ENCODE measurements around the gene RPS6KA2. TPM values are rescaled to one million over a fixed set of nuclear protein-coding genes. Genes with fewer than 3 reads are reported as not detected.

Gene RPS6KA2
- 18.5 and 20.6 TPM in 2 replicates for total RNA-seq (2021)
- Bru-seq, nascent RNA = percentile 48 among the genes with signal in this experiment
- BruChase-seq, experiment 1, labeled RNA remaining after a 2-hour chase = percentile 45 among the genes with signal in this experiment
- percentile 48 among the genes with signal in this experiment for BruChase-seq, experiment 2, labeled RNA remaining after a 6-hour chase
- long read RNA-seq, full-length matches to known transcripts = 12 of 24 reads
- long read RNA-seq, partial matches to known transcripts = 1 of 24 reads
- long read RNA-seq, other reads (novel, unspliced or antisense) = 11 of 24 reads

DNA sequence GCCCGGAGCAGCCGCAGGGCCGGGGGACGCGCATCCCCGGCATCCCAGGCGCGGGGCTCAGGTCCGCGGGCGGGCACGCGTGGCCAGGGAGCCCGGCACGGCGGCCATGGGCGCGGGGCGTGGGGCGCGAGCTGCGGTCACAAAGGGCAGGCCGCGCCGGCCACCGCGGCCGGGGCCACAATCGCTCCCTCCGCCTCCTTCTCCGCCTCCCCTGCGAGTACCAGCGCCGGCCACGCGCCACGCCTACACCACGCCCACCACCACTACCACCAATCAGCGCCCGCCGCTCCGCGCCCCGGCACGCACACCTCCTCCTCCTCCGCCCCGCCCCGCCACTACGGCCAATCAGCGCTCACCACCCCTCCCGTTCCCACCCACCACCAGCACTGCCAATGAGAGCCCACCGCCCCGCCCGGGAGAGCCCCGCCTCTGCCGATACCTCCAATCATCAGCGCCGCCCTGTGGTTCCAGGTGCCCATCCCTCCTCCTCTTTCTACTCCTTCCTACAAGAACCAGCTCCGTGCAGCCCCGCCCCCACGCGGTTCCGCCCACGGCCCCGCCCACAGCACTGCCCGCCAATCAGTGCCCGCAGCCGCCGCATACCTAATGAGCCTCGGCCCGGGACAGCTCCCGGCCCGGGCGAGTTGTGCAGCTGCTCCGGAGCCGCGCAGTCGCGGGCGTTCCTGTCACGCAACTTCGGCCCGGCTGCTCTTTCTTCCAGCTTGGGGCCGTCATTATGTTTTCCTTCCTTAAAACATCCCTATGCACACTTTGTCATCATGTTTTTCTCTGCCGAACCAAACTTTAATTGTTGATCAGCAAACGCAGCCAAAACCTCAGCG lies at the start of gene RPS6KA2:
TSS of gene RPS6KA2 (minus strand) at position 219 of the 842 bp plus-strand sequence. CDS start 232 bp downstream, outside the sequence.
- POLR2A ChIA-PET (ENCODE audit: unreplicated experiment) = interaction anchor here (0.6 to 0.8 kb wide), 7 partner anchors 16 to 112 kb away, joined by 3 to 57 read pairs (median 7); no protein-coding TSS in a partner anchor

DNA sequence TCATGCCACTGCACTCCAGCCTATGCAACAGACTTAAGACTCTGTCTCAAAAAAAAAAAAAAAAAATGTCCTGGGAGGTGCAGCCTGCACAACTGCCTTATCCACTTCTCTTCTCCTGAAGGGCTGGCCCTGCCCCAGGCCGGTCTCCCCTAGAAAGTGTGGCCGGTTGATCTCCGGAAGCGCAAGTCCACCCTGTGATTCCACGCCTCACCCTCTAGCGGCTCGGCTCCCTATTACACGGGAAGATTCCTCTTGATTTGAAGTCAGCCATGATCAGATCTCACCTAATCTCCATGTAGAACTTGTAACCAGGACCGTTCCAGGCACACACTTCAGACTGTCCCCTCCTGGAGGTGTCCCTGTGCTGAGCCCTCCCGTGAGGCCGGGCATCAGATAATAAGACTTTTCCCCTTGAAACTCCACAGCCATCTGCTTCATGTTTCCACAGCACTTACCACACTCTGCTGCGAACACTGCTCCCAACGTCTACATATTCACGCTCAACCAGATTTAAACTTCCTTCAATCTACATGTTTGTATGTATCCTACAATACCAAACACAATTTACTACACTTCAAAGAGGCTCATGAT lies 49.3 kb upstream of the RPS6KA2 start:
- ChIA-PET POLR2A (ENCODE audit: unreplicated experiment) (no interaction called here), CTCF (no interaction called here)
- no TSS peak for BruUV-seq (replicated peaks)
- H3K27ac ChIP-seq = peak overlapping the region; percentile 15; the same call in 1 of the 2 replicates
- no peaks in the 10 kb centered on the region for H3K9me3 ChIP-seq (ENCODE audit: insufficient read depth, low read depth)
- H3F3A ChIP-seq (ENCODE audit: insufficient read depth, low read depth) = peaks cover 10% of the 10 kb centered on the region; the same call in 1 of the 2 replicates
- H3K27me3 ChIP-seq (ENCODE audit: insufficient read depth, low read depth) = no peaks in the 10 kb centered on the region
- DNase-seq = no peak
- H4K20me1 ChIP-seq (ENCODE audit: insufficient read depth) = no peaks in the 10 kb centered on the region
- no peak overlapping the region for H2AFZ ChIP-seq
- H3K4me3 ChIP-seq = no peak overlapping the region; the same call in 1 of the 2 replicates
- TF ChIP-seq, protein P1, sequence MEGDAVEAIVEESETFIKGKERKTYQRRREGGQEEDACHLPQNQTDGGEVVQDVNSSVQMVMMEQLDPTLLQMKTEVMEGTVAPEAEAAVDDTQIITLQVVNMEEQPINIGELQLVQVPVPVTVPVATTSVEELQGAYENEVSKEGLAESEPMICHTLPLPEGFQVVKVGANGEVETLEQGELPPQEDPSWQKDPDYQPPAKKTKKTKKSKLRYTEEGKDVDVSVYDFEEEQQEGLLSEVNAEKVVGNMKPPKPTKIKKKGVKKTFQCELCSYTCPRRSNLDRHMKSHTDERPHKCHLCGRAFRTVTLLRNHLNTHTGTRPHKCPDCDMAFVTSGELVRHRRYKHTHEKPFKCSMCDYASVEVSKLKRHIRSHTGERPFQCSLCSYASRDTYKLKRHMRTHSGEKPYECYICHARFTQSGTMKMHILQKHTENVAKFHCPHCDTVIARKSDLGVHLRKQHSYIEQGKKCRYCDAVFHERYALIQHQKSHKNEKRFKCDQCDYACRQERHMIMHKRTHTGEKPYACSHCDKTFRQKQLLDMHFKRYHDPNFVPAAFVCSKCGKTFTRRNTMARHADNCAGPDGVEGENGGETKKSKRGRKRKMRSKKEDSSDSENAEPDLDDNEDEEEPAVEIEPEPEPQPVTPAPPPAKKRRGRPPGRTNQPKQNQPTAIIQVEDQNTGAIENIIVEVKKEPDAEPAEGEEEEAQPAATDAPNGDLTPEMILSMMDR (conservative IDR thresholded peaks at IDR 0.05) = no peak
- TF ChIP-seq EZH2 (IDR thresholded peaks at IDR 0.05; ENCODE audit: low read depth) = no peak
- H3K4me2 ChIP-seq = peak overlapping the region; percentile 73; the same call in 1 of the 2 replicates
- H3K9me2 ChIP-seq (ENCODE audit: insufficient read depth) = no peaks in the 10 kb centered on the region
- H3K4me1 ChIP-seq (replicated peaks; ENCODE audit: insufficient read depth) = peaks cover 38% of the 10 kb centered on the region
- intact Hi-C loops (cut with micrococcal nuclease; ENCODE audit: unreplicated experiment) = no loop called here
- H3K79me2 ChIP-seq (ENCODE audit: low read depth) = no peaks in the 10 kb centered on the region
- no peaks in the 10 kb centered on the region for H3K36me3 ChIP-seq (ENCODE audit: low read depth)

More for the DNA sequence above, at the start of gene RPS6KA2:
- peaks cover 16% of the 10 kb centered on the region for H3K79me2 ChIP-seq (ENCODE audit: low read depth)
- H3K9me2 ChIP-seq (ENCODE audit: insufficient read depth) = no peaks in the 10 kb centered on the region
- no peaks in the 10 kb centered on the region for H3K36me3 ChIP-seq (ENCODE audit: low read depth)
- H3K27ac ChIP-seq = peak within 1 kb of the TSS; percentile 30
- no peaks in the 10 kb centered on the region for H3K27me3 ChIP-seq (ENCODE audit: insufficient read depth, low read depth)
- no peaks in the 10 kb centered on the region for H4K20me1 ChIP-seq (ENCODE audit: insufficient read depth)
- peak within 1 kb of the TSS; percentile 93 for H3K4me2 ChIP-seq
- peak within 1 kb of the TSS; percentile 89 for H2AFZ ChIP-seq
- DNase-seq = peak; percentile 95 to 98
- TF ChIP-seq, protein P1 (conservative IDR thresholded peaks at IDR 0.05) = 0 out of 2 replicates have a peak, but pooled peaks have one; percentile 28
- no peak for TF ChIP-seq EZH2 (IDR thresholded peaks at IDR 0.05; ENCODE audit: low read depth)
- peaks cover 12% of the 10 kb centered on the region for H3F3A ChIP-seq (ENCODE audit: insufficient read depth, low read depth)
- H3K4me3 ChIP-seq = peak within 1 kb of the TSS; percentile 91
- CTCF ChIA-PET = interaction anchor here (0.6 kb wide), 1 partner anchor 242 kb away, joined by 4 read pairs; no protein-coding TSS in a partner anchor
- H3K4me1 ChIP-seq (replicated peaks; ENCODE audit: insufficient read depth) = peaks cover 29% of the 10 kb centered on the region
- BruUV-seq (replicated peaks) = no TSS peak
- intact Hi-C loops (cut with micrococcal nuclease; ENCODE audit: unreplicated experiment) = loop anchor here (1.0 to 10.0 kb wide), 8 partner anchors 52 to 368 kb away; partner anchors contain the start of genes CEP43 and MPC1
- H3K9me3 ChIP-seq (ENCODE audit: insufficient read depth, low read depth) = no peaks in the 10 kb centered on the region

DNA sequence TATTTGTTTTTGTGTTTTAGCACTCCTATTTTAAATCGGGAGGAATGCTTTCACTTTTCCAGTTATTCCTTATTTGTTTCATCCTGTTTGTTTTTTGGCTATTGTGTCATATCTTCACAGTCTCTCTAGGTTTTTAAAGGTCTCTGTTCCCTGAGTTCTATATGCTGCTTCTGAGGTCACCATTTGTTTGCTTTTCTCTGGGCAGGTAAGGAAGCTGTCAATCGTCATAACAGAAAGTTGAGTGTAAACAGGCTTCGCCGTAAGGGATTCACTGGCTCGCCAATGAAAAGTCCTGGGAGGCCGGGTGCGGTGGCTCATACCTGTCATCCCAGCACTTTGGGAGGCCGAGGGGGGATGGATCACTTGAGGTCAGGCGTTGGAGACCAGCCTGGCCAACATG lies 48.7 kb upstream of the RPS6KA2 start:
- Histone ChIP-seq H3K4me2 (peak overlapping the region; percentile 73), H3F3A (ENCODE audit: insufficient read depth, low read depth) (peaks cover 10% of the 10 kb centered on the region; the same call in 1 of the 2 replicates), H2AFZ (no peak overlapping the region), H3K4me1 (replicated peaks; ENCODE audit: insufficient read depth) (peaks cover 38% of the 10 kb centered on the region), H3K27ac (peak overlapping the region; percentile 38), H4K20me1 (ENCODE audit: insufficient read depth) (no peaks in the 10 kb centered on the region), H3K4me3 (peak overlapping the region; percentile 5; the same call in 1 of the 2 replicates), H3K79me2 (ENCODE audit: low read depth) (no peaks in the 10 kb centered on the region), H3K27me3 (ENCODE audit: insufficient read depth, low read depth) (no peaks in the 10 kb centered on the region), H3K9me2 (ENCODE audit: insufficient read depth) (no peaks in the 10 kb centered on the region), H3K9me3 (ENCODE audit: insufficient read depth, low read depth) (no peaks in the 10 kb centered on the region), H3K36me3 (ENCODE audit: low read depth) (no peaks in the 10 kb centered on the region)
- peak in 1 of 2 experiments; percentile 92 for DNase-seq
- CTCF ChIA-PET = no interaction called here
- BruUV-seq (replicated peaks) = no TSS peak
- intact Hi-C loops (cut with micrococcal nuclease; ENCODE audit: unreplicated experiment) = no loop called here
- POLR2A ChIA-PET (ENCODE audit: unreplicated experiment) = no interaction called here
- TF ChIP-seq, protein P1 (conservative IDR thresholded peaks at IDR 0.05) = no peak
- no peak for TF ChIP-seq EZH2 (IDR thresholded peaks at IDR 0.05; ENCODE audit: low read depth)
